Adrenal gland (tissue), 12 donors: ENCODE measurements around the gene DNAJB4. TPM values are rescaled to one million over a fixed set of nuclear protein-coding genes. Genes with fewer than 3 reads are reported as not detected.
A peak's percentile ranks its signal among the peaks of the same experiment; 100 is the strongest.

ENCODE experiments used
- DNase-seq, 7 donors: peaks; one replicate each; pipeline ENCODE4 v3.0.0-alpha.2; 2019 to 2020
- H3K27ac ChIP-seq, 5 donors: fragments of 200-600 bp; sonication (generic) in 4 of 5; 1 replicate in 3 of 5; 2 replicates in 2 of 5; pipeline versions ENCODE4 v1.5.1 to v1.8.0; 2016 to 2020; ENCODE audit warnings: mild to moderate bottlenecking in 1 of 5
- H3K27me3 ChIP-seq: fragments of 200-600 bp; 2 replicates; pipeline ENCODE4 v1.8.0; 2021
- H3K36me3 ChIP-seq, 2 donors: fragments of 200-600 bp; replicated peaks in 1 of 2; 1 replicate in 1 of 2; 2 replicates in 1 of 2; pipeline versions ENCODE4 v1.5.1 to v1.8.0; 2018 to 2022
- H3K4me1 ChIP-seq, 2 donors: fragments of 200-600 bp; replicated peaks in 1 of 2; 1 replicate in 1 of 2; 2 replicates in 1 of 2; pipeline versions ENCODE4 v1.5.1 to v1.8.0; 2018 to 2021
- H3K4me3 ChIP-seq, 4 donors: fragments of 200-600 bp; sonication (generic) in 3 of 4; one replicate each; pipeline ENCODE4 v1.5.1; 2016 to 2018
- H3K9me3 ChIP-seq, 3 donors: fragments of 200-600 bp; sonication (generic) in 1 of 3; replicated peaks in 1 of 3; 1 replicate in 2 of 3; 2 replicates in 1 of 3; pipeline versions ENCODE4 v1.5.1 to v1.8.0; 2016 to 2021
- CTCF ChIP-seq, 6 experiments: fragments of 450-650 bp in 4 of 6; fragments of 200-600 bp in 2 of 6; sonication (generic) in 1 of 6; IDR thresholded peaks; 1 replicate in 5 of 6; 2 replicates in 1 of 6; pipeline versions ENCODE4 v1.5.1 to v1.8.0; 2016 to 2021; ENCODE audit warnings: antibody characterized with exemption in 6 of 6, mild to moderate bottlenecking in 2 of 6, moderate library complexity in 1 of 6
- POLR2A ChIP-seq, 2 donors: fragments of 450-650 bp; IDR thresholded peaks; one replicate each; pipeline ENCODE4 v1.6.1; 2017; ENCODE audit warnings: antibody characterized with exemption in 2 of 2, mild to moderate bottlenecking in 2 of 2, moderate library complexity in 1 of 2
- WGBS, 4 donors: extraction: QIAGEN DNeasy Blood & Tissue Kit in 2 of 4; methylation state at CpG; one replicate each; pipeline versions ENCODE4 v1.1.5 to v1.1.7; 2013 to 2017; 5-methylcytosine and 5-hydroxymethylcytosine counted together
- intact Hi-C, 2 donors: fragments of 100-400 bp; cut with DNase I; formaldehyde crosslinking; loops; one replicate each; pipeline versions ENCODE4 v1.14.1 to v1.15.0; 2022 to 2023
- polyA plus RNA-seq, 3 donors: library from polyadenylated mRNA; stranded (reverse); fragments of 200-250 nt in 2 of 3; fragments of 350-450 nt in 1 of 3; fragmentation: Illumina TruSeq in 1 of 3; extraction: RNeasy Lipid Tissue Mini Kit (QIAGEN cat#74804) in 1 of 3; gene quantifications; one replicate each; pipeline ENCODE4 v1.2.3, GENCODE V29; 2013 to 2014
- total RNA-seq, 9 donors: library from RNA; depleted of rRNA in 4 of 9; stranded (reverse); fragments of >200 nt in 4 of 9; fragments of 120-200 nt in 1 of 9; fragmentation: NEBNext Ultra II Directional in 1 of 9; extraction: Animal tissue kit (Norgen Biotek cat#: 25700) in 1 of 9; gene quantifications; one replicate each; pipeline versions ENCODE4 v1.1.0 to v1.2.4, GENCODE V29; 2013 to 2023
- donor health status: healthy with polysubstance abuse.
- donor health status: Bipolar disorder and iron deficiency.
- donor health status: DM: yes; HTN: yes; CAD: no.
- donor health status: DM: no; HTN: no; CAD: no.
- donor health status: DM: no; HTN: no; CAD: no.
- donor health status: DM: yes; HTN: yes; CAD: no.

The DNAJB4 gene
- total and polyA plus RNA-seq, 12 donors: 31.8 to 182 (median 68.8) TPM

GRCh38 chr1:77970192-77970591 lies 34.5 kb upstream of the DNAJB4 start:
- peaks cover 0 to 43% of the 10 kb centered on the region in 2 donors for H3K36me3 ChIP-seq
- no peak for DNase-seq
- 68 to 88% (median 82%) methylated on average over 1 of the region's 1 CpG for WGBS, 4 donors
- TF ChIP-seq CTCF (IDR thresholded peaks at IDR 0.05) (no peak), POLR2A (IDR thresholded peaks at IDR 0.05) (no peak)
- H3K4me1 ChIP-seq: peaks cover 3 to 50% of the 10 kb centered on the region in 2 donors
- no peak overlapping the region for H3K4me3 ChIP-seq
- intact Hi-C loops: loop anchor here in 1 of 2 donors (10.0 kb wide), 1 partner anchor 145 kb away; no protein-coding TSS in a partner anchor
- no peak overlapping the region for H3K27ac ChIP-seq
- H3K9me3 ChIP-seq: no peaks in the 10 kb centered on the region
- no peaks in the 10 kb centered on the region for H3K27me3 ChIP-seq

- no peak overlapping the region for H3K27ac ChIP-seq
- H3K4me1 ChIP-seq: peaks cover 14 to 69% of the 10 kb centered on the region in 2 donors
- 81 to 90% (median 84%) methylated on average over 3 of the region's 3 CpGs for WGBS, 4 donors
Measured at GRCh38 chr1:77972080-77972479, 32.7 kb upstream of the DNAJB4 start.

GRCh38 chr1:77975386-77975785 lies 29.4 kb upstream of the DNAJB4 start:
- H3K27me3 ChIP-seq: no peaks in the 10 kb centered on the region
- peak in 1 of 2 donors; percentile 25 for TF ChIP-seq POLR2A (IDR thresholded peaks at IDR 0.05)
- TF ChIP-seq CTCF (IDR thresholded peaks at IDR 0.05): no peak
- no peak for DNase-seq
- H3K4me1 ChIP-seq: peaks cover 19 to 55% of the 10 kb centered on the region in 2 donors
- peak overlapping the region in 2 of 5 donors; percentile 97 to 99 for H3K27ac ChIP-seq
- H3K9me3 ChIP-seq: no peaks in the 10 kb centered on the region
- H3K36me3 ChIP-seq: no peaks in the 10 kb centered on the region
- WGBS, 4 donors: 12 to 18% (median 15%) methylated on average over 4 of the region's 4 CpGs
- peak overlapping the region in 1 of 4 donors; percentile 84 for H3K4me3 ChIP-seq
- intact Hi-C loops: loop anchor here in 1 of 2 donors (10.0 kb wide), 1 partner anchor 139 kb away; no protein-coding TSS in a partner anchor

More at GRCh38 chr1:77972080-77972479, 32.7 kb upstream of the DNAJB4 start:
- no peak overlapping the region for H3K4me3 ChIP-seq
- H3K36me3 ChIP-seq: peaks cover 0 to 24% of the 10 kb centered on the region in 2 donors
- intact Hi-C loops: loop anchor here in 1 of 2 donors (10.0 kb wide), 1 partner anchor 143 kb away; no protein-coding TSS in a partner anchor
- no peak for TF ChIP-seq POLR2A (IDR thresholded peaks at IDR 0.05)
- no peak for TF ChIP-seq CTCF (IDR thresholded peaks at IDR 0.05)
- no peaks in the 10 kb centered on the region for H3K27me3 ChIP-seq
- H3K9me3 ChIP-seq: no peaks in the 10 kb centered on the region
- DNase-seq: no peak

- Histone ChIP-seq H3K36me3 (no peaks in the 10 kb centered on the region), H3K9me3 (no peaks in the 10 kb centered on the region), H3K4me3 (peak overlapping the region in 1 of 4 donors; percentile 84), H3K4me1 (peaks cover 24 to 55% of the 10 kb centered on the region in 2 donors), H3K27me3 (no peaks in the 10 kb centered on the region), H3K27ac (peak overlapping the region in 4 of 5 donors; percentile 9 to 99 (median 58))
- WGBS, 4 donors: 23 to 30% (median 26%) methylated on average over 2 of the region's 2 CpGs
- intact Hi-C loops: loop anchor here in 1 of 2 donors (10.0 kb wide), 1 partner anchor 139 kb away; no protein-coding TSS in a partner anchor
- DNase-seq: no peak
- no peak for TF ChIP-seq POLR2A (IDR thresholded peaks at IDR 0.05)
- no peak for TF ChIP-seq CTCF (IDR thresholded peaks at IDR 0.05)
Measured at GRCh38 chr1:77975907-77976306, 28.8 kb upstream of the DNAJB4 start.
